BJ (cell line): ENCODE results near the gene SWAP70. TPM values are rescaled to one million over a fixed set of nuclear protein-coding genes. Genes with fewer than 3 reads are reported as not detected.

Source experiments
- CTCF ChIA-PET: fragments of 350-600 bp; formaldehyde crosslinking; extraction: SDS; loops from one replicate; lab custom pipeline; 2021; ENCODE audit warnings: antibody characterized with exemption, inconsistent platforms; lab: Yijun Ruan, JAX
- POLR2A ChIA-PET: fragments of 300-600 bp; sonication (Branson Sonifier 250); formaldehyde crosslinking; extraction: SDS; loops from one replicate; lab custom pipeline; 2021; ENCODE audit warnings: antibody characterized with exemption; lab: Charles Lee
- DNase-seq: peaks from one replicate; pipeline ENCODE4 v3.0.0-alpha.2; 2011; ENCODE audit warnings: low read depth
- H3K27me3 ChIP-seq: 2 replicates; pipeline ENCODE4 v1.6.0; 2011; ENCODE audit warnings: low read length; ENCODE audit not compliant: control insufficient read depth, insufficient read depth
- H3K36me3 ChIP-seq: 2 replicates; pipeline ENCODE4 v1.5.1; 2011; ENCODE audit warnings: low read length; ENCODE audit not compliant: control insufficient read depth, insufficient read depth
- H3K4me3 ChIP-seq: 2 replicates; pipeline ENCODE4 v1.5.1; 2011; ENCODE audit warnings: low read depth, mild to moderate bottlenecking, control low read depth, low read length
- polyA minus RNA-seq: library from RNA; depleted of rRNA, polyadenylated mRNA; stranded (reverse); fragments of >200 nt; gene quantifications from 2 replicates; pipeline ENCODE4 v1.2.3, GENCODE V29; 2011; rRNA and poly(A)+ RNA removed
- polyA plus RNA-seq: library from polyadenylated mRNA; depleted of rRNA; stranded (reverse); fragments of >200 nt; gene quantifications from 2 replicates; pipeline ENCODE4 v1.2.3, GENCODE V29; 2011; rRNA removed
- TF ChIP-seq, protein P1 (sequence below): IDR thresholded peaks from 2 replicates; pipeline ENCODE4 v1.5.1; 2011; ENCODE audit warnings: low read depth, mild to moderate bottlenecking, control low read depth, inconsistent platforms, low read length, moderate library complexity; ENCODE audit not compliant: insufficient read depth

SWAP70 gene
- 16.6 and 24.7 TPM in 2 replicates for polyA plus RNA-seq
- polyA minus RNA-seq = 12.7 and 15.3 TPM in 2 replicates

DNA sequence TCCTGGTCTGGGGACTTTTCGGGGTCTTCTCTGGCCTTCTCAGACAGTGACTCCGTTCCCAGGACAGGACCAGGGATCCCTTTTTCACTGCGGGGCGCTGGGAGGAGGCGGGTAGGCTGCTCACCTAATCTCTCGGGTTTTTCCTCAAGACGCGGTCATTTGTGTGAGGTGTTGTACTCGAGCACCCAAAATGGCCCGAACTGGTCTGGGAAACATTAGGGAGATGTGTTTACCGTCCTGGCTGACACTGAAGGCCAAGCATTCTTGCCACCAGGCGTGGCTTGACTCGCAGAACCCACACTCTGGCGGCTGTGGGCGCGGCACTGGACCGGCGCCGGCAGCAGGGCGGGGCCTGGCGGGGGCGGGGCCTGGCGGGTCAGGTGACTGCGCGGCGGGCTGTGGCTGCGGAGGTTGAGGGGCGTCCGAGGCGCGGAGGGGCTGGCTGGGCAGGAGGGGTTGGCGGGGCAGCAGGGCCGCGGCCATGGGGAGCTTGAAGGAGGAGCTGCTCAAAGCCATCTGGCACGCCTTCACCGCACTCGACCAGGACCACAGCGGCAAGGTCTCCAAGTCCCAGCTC lies at the start of gene SWAP70:
Gene SWAP70, plus strand, starts transcription at position 379 of the 577 bp plus-strand sequence. Its CDS starts 103 bp downstream, at position 482.
- POLR2A ChIA-PET = no interaction called here
- CTCF ChIA-PET = interaction anchor here (0.6 kb wide), 1 partner anchor 31 kb away, joined by 4 read pairs; no protein-coding TSS in a partner anchor

DNA sequence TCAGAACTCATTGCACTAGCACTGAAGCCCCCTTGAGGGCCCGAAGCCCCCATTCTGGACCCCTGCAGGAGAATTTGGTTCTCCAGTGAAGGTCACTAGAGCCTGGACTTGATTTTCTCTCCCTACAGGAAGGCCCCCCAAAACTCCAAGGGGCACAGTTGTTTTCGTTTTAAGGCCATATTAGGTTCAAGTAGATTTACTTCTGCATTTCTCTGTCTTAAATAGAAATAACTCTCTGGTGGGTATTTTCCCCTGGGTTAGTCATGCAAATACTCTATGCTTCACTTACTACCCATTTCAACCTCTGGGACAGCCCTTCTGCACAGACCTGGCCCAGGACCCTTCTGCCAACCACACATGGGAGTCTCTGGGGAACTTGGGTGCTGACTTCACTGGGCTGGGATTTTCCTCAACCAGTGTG lies 48.8 kb upstream of the SWAP70 start:
- no peak for DNase-seq
- POLR2A ChIA-PET = no interaction called here
- no peak overlapping the region for H3K4me3 ChIP-seq

More for the DNA sequence above, at the start of gene SWAP70:
- TF ChIP-seq, protein P1, sequence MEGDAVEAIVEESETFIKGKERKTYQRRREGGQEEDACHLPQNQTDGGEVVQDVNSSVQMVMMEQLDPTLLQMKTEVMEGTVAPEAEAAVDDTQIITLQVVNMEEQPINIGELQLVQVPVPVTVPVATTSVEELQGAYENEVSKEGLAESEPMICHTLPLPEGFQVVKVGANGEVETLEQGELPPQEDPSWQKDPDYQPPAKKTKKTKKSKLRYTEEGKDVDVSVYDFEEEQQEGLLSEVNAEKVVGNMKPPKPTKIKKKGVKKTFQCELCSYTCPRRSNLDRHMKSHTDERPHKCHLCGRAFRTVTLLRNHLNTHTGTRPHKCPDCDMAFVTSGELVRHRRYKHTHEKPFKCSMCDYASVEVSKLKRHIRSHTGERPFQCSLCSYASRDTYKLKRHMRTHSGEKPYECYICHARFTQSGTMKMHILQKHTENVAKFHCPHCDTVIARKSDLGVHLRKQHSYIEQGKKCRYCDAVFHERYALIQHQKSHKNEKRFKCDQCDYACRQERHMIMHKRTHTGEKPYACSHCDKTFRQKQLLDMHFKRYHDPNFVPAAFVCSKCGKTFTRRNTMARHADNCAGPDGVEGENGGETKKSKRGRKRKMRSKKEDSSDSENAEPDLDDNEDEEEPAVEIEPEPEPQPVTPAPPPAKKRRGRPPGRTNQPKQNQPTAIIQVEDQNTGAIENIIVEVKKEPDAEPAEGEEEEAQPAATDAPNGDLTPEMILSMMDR = peak; percentile 64
- H3K27me3 ChIP-seq = no peaks in the 10 kb centered on the region
- DNase-seq = peak; percentile 51
- no peaks in the 10 kb centered on the region; the same call in 1 of the 2 replicates for H3K36me3 ChIP-seq
- H3K4me3 ChIP-seq = peak within 1 kb of the TSS; percentile 80

DNA sequence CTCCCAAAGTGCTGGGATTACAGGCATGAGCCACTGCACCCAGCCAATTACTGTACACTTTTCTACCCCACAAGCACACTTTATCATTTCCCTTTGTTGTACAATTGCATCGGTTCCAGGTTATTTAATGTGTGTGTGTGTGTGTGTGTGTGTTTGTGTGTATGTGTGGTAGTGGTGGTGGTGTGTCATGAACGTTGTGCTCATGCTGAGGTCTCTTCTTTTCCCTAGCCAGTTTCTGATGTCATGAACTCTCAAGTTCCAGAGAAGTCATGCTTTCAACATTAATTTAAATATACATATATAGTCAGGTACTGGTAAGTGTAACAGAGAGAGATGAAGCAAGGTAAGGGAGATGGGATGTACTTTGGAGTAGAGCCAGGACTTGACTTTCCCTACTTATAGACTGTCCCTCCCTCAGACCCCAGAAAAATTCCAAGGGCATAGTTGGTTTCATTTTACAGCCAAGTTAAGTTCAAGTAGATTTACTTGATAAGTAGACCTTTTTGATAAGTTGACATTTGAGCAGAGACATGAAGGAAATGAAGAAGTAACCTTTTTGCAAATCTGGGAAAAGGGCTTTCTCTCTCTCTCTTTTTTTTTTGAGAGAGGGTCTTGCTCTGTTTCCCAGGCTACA lies 47.7 kb upstream of the SWAP70 start:
- no peak for DNase-seq
- TF ChIP-seq, protein P1 = no peak
- CTCF ChIA-PET = interaction anchor here (0.6 kb wide), 1 partner anchor 154 kb away, joined by 4 read pairs; no protein-coding TSS in a partner anchor
- POLR2A ChIA-PET = no interaction called here
- Histone ChIP-seq H3K36me3 (no peaks in the 10 kb centered on the region), H3K4me3 (no peak overlapping the region), H3K27me3 (no peaks in the 10 kb centered on the region)

More for the DNA sequence above, 48.8 kb upstream of the SWAP70 start:
- CTCF ChIA-PET = no interaction called here
- Histone ChIP-seq H3K36me3 (no peaks in the 10 kb centered on the region), H3K27me3 (no peaks in the 10 kb centered on the region)
- TF ChIP-seq, protein P1 = no peak

DNA sequence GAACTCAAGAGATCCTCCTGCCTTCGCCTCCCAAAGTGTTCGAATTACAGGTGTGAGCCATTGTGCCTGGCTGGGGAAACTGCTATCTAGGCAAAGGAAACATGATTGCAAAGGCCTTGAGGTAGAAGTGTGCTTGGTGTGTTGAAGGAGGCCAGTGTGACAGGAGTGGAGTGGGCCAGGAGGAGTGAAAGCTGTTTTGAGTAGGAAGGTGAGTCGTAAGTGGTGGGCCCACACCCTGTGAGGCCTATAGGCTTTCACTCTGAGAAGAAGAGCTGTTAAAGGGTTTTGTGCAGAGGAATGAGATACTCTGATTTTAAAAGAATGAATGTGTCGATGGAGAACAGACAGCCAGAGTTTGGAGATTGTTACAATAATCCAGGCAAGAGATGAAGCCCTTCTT lies 47.0 kb upstream of the SWAP70 start:
- H3K36me3 ChIP-seq = no peaks in the 10 kb centered on the region
- H3K27me3 ChIP-seq = no peaks in the 10 kb centered on the region
- POLR2A ChIA-PET = no interaction called here
- H3K4me3 ChIP-seq = no peak overlapping the region
- CTCF ChIA-PET = interaction anchor here (0.6 kb wide), 1 partner anchor 155 kb away, joined by 4 read pairs; no protein-coding TSS in a partner anchor
- TF ChIP-seq, protein P1 = no peak
- no peak for DNase-seq

DNA sequence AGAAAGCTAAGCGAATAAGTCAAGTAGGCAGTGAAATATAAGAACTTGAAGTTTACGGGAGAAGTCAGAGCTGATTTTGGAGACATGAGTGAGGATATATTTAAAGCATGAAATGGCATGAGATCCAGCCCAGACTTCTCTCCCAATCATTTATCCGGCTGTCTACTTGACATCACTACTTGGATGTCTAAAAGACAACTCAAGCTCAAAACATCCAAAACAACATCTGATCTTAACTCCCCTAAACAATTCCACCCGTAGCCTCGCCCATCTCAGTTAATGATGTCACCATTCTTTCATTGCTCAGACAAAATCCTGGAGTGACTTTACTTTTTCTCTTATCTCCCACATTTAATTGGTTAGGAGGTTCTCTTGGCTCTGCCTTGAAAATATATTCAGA lies 45.9 kb upstream of the SWAP70 start:
- Histone ChIP-seq H3K4me3 (no peak overlapping the region), H3K27me3 (no peaks in the 10 kb centered on the region), H3K36me3 (no peaks in the 10 kb centered on the region)
- peak; percentile 85 for DNase-seq
- POLR2A ChIA-PET = interaction anchor here (0.6 kb wide), 2 partner anchors 692 to 695 kb away, joined by 3 to 7 read pairs; no protein-coding TSS in a partner anchor
- TF ChIP-seq, protein P1 = no peak
- CTCF ChIA-PET = interaction anchor here (0.9 kb wide), 1 partner anchor 11 kb away, joined by 3 read pairs; no protein-coding TSS in a partner anchor
